Astrocyte of the spinal cord (primary cell): ENCODE measurements around the gene TTC28.

Experiments
- DNase-seq: peaks from one replicate; pipeline ENCODE4 v3.0.0; 2011; ENCODE audit warnings: low read depth, low spot score
- H3K4me3 ChIP-seq: 2 replicates; pipeline ENCODE4 v1.5.1; 2011; ENCODE audit warnings: low read depth, mild to moderate bottlenecking, low read length, moderate library complexity
- CTCF ChIP-seq: IDR thresholded peaks from 2 replicates; pipeline ENCODE4 v1.5.1; 2012; ENCODE audit warnings: low read depth, mild to moderate bottlenecking, low read length, inconsistent platforms
- in situ Hi-C: cut with HindIII; loops from 2 replicates; pipeline ENCODE4 v1.10.0; 2017; ENCODE audit warnings: low sequenced_read_pairs

The TTC28 gene

DNA sequence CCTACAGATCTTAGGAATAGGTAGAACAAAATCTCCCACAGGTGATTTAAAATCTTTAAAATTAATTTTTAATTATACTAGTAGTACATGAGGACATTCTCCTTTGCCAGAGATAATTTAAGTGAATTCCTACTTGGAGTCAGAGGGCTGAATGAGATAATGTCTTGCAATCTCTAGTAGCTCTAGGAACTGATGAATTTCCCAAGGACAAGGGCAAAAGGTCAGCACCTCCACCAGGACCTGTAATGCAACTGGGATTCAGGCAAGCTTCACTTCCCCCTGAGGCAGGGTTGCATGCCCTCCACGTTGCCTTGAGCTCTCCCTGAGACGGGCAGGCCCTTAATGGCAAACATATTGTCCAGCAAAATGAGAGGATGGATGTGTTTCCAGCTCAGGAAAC is 430.2 kb downstream of the TTC28 start:
- no peak for TF ChIP-seq CTCF
- H3K4me3 ChIP-seq, result no peak overlapping the region
- in situ Hi-C loops, result no loop called here
- DNase-seq, result no peak

GRCh38 chr22:28247667-28248363 is 431.8 kb downstream of the TTC28 start:
- no peak overlapping the region for H3K4me3 ChIP-seq
- no peak for TF ChIP-seq CTCF
- no peak for DNase-seq
- in situ Hi-C loops, result no loop called here

- in situ Hi-C loops, result no loop called here
- H3K4me3 ChIP-seq, result no peak overlapping the region
- DNase-seq, result no peak
- no peak for TF ChIP-seq CTCF
Measured at GRCh38 chr22:28247136-28247535, 432.5 kb downstream of the TTC28 start.

GRCh38 chr22:28246397-28246796 is 433.2 kb downstream of the TTC28 start:
- no peak overlapping the region for H3K4me3 ChIP-seq
- DNase-seq, result peak; percentile 81
- in situ Hi-C loops, result no loop called here
- no peak for TF ChIP-seq CTCF

GRCh38 chr22:28245579-28246224 is 433.9 kb downstream of the TTC28 start:
- TF ChIP-seq CTCF, result no peak
- in situ Hi-C loops, result no loop called here
- DNase-seq, result no peak
- no peak overlapping the region for H3K4me3 ChIP-seq

GRCh38 chr22:28244757-28245156 is 434.9 kb downstream of the TTC28 start:
- DNase-seq, result no peak
- H3K4me3 ChIP-seq, result no peak overlapping the region
- no peak for TF ChIP-seq CTCF
- in situ Hi-C loops, result no loop called here
